ENCODE measurements around the gene PITRM1.

DNA sequence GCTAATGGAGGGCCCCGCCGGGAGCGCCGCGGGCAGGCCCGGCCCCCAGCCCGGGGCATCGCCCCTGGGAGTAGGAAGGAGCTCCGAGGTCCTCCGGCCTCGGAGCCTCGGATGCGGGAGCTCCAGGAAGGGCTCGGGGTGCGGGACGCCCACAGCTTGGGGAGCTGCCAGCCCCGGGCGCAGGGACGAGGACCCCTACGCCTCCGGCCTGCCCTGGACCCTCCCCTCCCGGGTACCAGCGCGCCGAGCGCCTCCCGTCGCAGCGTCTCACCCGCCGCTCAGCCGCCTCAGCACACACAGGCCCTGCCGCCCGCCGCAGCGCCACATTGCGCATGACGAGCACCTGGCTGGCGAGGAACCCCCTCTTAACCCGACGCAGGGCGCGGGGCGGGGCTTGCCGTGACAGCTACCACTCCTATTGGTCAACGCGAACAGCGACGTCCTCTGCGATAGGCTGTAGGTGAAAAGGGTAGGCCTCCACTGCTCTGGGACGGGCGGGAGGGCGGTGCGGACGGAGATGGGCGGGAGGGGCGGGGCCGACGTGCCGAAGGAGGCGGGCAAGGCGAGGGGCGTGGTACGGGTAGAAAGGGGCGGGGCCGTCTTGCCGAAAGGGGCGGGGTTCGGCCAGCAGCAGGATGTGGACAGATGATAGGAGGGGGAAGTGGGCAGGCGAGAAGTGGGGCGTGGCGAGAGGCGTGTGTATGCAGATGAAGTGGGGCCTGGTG is at the start of gene PITRM1:
- TF ChIP-seq POLR2AphosphoS5 (IDR thresholded peaks at IDR 0.05) (peak; percentile 99), SMC3 (conservative IDR thresholded peaks at IDR 0.05; ENCODE audit: poor library complexity) (peak; percentile 55), TAF1 (IDR thresholded peaks at IDR 0.05; ENCODE audit: low read depth) (no peak), EZH2 (IDR thresholded peaks at IDR 0.05; ENCODE audit: borderline replicate concordance, insufficient read depth, low read length, poor library complexity, severe bottlenecking) (no peak)
- TF ChIP-seq, protein P1, sequence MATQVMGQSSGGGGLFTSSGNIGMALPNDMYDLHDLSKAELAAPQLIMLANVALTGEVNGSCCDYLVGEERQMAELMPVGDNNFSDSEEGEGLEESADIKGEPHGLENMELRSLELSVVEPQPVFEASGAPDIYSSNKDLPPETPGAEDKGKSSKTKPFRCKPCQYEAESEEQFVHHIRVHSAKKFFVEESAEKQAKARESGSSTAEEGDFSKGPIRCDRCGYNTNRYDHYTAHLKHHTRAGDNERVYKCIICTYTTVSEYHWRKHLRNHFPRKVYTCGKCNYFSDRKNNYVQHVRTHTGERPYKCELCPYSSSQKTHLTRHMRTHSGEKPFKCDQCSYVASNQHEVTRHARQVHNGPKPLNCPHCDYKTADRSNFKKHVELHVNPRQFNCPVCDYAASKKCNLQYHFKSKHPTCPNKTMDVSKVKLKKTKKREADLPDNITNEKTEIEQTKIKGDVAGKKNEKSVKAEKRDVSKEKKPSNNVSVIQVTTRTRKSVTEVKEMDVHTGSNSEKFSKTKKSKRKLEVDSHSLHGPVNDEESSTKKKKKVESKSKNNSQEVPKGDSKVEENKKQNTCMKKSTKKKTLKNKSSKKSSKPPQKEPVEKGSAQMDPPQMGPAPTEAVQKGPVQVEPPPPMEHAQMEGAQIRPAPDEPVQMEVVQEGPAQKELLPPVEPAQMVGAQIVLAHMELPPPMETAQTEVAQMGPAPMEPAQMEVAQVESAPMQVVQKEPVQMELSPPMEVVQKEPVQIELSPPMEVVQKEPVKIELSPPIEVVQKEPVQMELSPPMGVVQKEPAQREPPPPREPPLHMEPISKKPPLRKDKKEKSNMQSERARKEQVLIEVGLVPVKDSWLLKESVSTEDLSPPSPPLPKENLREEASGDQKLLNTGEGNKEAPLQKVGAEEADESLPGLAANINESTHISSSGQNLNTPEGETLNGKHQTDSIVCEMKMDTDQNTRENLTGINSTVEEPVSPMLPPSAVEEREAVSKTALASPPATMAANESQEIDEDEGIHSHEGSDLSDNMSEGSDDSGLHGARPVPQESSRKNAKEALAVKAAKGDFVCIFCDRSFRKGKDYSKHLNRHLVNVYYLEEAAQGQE (IDR thresholded peaks at IDR 0.05; ENCODE audit: borderline replicate concordance): peak; percentile 80
- TF ChIP-seq, protein P2, sequence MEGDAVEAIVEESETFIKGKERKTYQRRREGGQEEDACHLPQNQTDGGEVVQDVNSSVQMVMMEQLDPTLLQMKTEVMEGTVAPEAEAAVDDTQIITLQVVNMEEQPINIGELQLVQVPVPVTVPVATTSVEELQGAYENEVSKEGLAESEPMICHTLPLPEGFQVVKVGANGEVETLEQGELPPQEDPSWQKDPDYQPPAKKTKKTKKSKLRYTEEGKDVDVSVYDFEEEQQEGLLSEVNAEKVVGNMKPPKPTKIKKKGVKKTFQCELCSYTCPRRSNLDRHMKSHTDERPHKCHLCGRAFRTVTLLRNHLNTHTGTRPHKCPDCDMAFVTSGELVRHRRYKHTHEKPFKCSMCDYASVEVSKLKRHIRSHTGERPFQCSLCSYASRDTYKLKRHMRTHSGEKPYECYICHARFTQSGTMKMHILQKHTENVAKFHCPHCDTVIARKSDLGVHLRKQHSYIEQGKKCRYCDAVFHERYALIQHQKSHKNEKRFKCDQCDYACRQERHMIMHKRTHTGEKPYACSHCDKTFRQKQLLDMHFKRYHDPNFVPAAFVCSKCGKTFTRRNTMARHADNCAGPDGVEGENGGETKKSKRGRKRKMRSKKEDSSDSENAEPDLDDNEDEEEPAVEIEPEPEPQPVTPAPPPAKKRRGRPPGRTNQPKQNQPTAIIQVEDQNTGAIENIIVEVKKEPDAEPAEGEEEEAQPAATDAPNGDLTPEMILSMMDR (IDR thresholded peaks at IDR 0.05; ENCODE audit: poor library complexity, severe bottlenecking): no peak

All from neural cell (in vitro differentiated cells).